ENCODE results near the gene EXD1. TPM values are rescaled to one million over a fixed set of nuclear protein-coding genes. Genes with fewer than 3 reads are reported as not detected.
"Not testable (repeated sequence)": the region's sequence is repeated elsewhere in the genome, so short reads cannot be mapped to it uniquely, and the experiment has no call there.

EXD1 gene
- total RNA-seq, 1 experiment from 2014 or later: 0.37 TPM

- TF ChIP-seq, protein P1, sequence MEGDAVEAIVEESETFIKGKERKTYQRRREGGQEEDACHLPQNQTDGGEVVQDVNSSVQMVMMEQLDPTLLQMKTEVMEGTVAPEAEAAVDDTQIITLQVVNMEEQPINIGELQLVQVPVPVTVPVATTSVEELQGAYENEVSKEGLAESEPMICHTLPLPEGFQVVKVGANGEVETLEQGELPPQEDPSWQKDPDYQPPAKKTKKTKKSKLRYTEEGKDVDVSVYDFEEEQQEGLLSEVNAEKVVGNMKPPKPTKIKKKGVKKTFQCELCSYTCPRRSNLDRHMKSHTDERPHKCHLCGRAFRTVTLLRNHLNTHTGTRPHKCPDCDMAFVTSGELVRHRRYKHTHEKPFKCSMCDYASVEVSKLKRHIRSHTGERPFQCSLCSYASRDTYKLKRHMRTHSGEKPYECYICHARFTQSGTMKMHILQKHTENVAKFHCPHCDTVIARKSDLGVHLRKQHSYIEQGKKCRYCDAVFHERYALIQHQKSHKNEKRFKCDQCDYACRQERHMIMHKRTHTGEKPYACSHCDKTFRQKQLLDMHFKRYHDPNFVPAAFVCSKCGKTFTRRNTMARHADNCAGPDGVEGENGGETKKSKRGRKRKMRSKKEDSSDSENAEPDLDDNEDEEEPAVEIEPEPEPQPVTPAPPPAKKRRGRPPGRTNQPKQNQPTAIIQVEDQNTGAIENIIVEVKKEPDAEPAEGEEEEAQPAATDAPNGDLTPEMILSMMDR (IDR thresholded peaks at IDR 0.05; ENCODE audit: unreplicated experiment): no peak
- no TSS peak for BruUV-seq (replicated peaks)
- no peaks in the 10 kb centered on the region for H3K27me3 Mint-ChIP-seq (ENCODE audit: insufficient read depth, unreplicated experiment)
- H3K36me3 Mint-ChIP-seq (ENCODE audit: insufficient read depth, unreplicated experiment): no peaks in the 10 kb centered on the region
- no peak overlapping the region for H3K27ac Mint-ChIP-seq (ENCODE audit: low read depth, unreplicated experiment)
- ChIA-PET POLR2A (no interaction called here), CTCF (no interaction called here)
- intact Hi-C loops (cut with micrococcal nuclease): no loop called here
- DNase-seq (ENCODE audit: unreplicated experiment): no peak
- no peak overlapping the region for H3K4me3 Mint-ChIP-seq (ENCODE audit: unreplicated experiment)
- H3K4me1 Mint-ChIP-seq (ENCODE audit: insufficient read depth, unreplicated experiment): no peaks in the 10 kb centered on the region
- no peaks in the 10 kb centered on the region for H3K9me3 Mint-ChIP-seq (ENCODE audit: unreplicated experiment)
Measured at GRCh38 chr15:41151451-41152005, 79.0 kb downstream of the EXD1 start.

- no peaks in the 10 kb centered on the region for H3K4me1 Mint-ChIP-seq (ENCODE audit: insufficient read depth, unreplicated experiment)
- no peak overlapping the region for H3K4me3 Mint-ChIP-seq (ENCODE audit: unreplicated experiment)
- ChIA-PET CTCF (no interaction called here), POLR2A (no interaction called here)
- H3K27ac Mint-ChIP-seq (ENCODE audit: low read depth, unreplicated experiment): no peak overlapping the region
- TF ChIP-seq, protein P1 (IDR thresholded peaks at IDR 0.05; ENCODE audit: unreplicated experiment): no peak
- BruUV-seq (replicated peaks): no TSS peak
- H3K36me3 Mint-ChIP-seq (ENCODE audit: insufficient read depth, unreplicated experiment): no peaks in the 10 kb centered on the region
- DNase-seq (ENCODE audit: unreplicated experiment): no peak
- no peaks in the 10 kb centered on the region for H3K27me3 Mint-ChIP-seq (ENCODE audit: insufficient read depth, unreplicated experiment)
- H3K9me3 Mint-ChIP-seq (ENCODE audit: unreplicated experiment): no peaks in the 10 kb centered on the region
- intact Hi-C loops (cut with micrococcal nuclease): no loop called here
Measured at GRCh38 chr15:41150279-41150678, 80.3 kb downstream of the EXD1 start.

DNA sequence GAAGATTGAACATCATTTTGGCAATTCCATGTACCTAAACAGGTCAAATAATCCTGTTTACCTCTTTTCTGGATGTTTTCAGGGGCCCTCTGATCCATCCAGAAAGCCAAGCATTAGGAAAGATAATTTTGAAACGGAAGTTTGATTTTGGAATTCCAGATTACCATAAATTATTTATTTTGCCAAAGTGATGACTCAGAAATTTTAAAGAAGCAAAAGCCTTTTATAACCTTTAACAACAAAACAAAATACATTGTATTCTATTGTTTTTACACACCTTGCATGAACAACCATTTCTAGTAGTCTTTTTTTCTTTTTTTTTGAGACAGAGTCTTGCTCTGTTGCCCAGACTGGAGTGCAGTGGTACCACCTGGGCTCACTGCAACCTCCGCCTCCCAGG, 82.5 kb downstream of the EXD1 start:
- TF ChIP-seq, protein P1 (IDR thresholded peaks at IDR 0.05; ENCODE audit: unreplicated experiment): no peak
- no peaks in the 10 kb centered on the region for H3K9me3 Mint-ChIP-seq (ENCODE audit: unreplicated experiment)
- CTCF ChIA-PET: no interaction called here
- BruUV-seq (replicated peaks): no TSS peak
- POLR2A ChIA-PET: interaction anchor here (0.6 kb wide), 1 partner anchor 8 kb away, joined by 3 read pairs; no protein-coding TSS in a partner anchor
- H3K4me1 Mint-ChIP-seq (ENCODE audit: insufficient read depth, unreplicated experiment): no peaks in the 10 kb centered on the region
- H3K27ac Mint-ChIP-seq (ENCODE audit: low read depth, unreplicated experiment): no peak overlapping the region
- H3K27me3 Mint-ChIP-seq (ENCODE audit: insufficient read depth, unreplicated experiment): no peaks in the 10 kb centered on the region
- no peak for DNase-seq (ENCODE audit: unreplicated experiment)
- no peak overlapping the region for H3K4me3 Mint-ChIP-seq (ENCODE audit: unreplicated experiment)
- intact Hi-C loops (cut with micrococcal nuclease): no loop called here
- H3K36me3 Mint-ChIP-seq (ENCODE audit: insufficient read depth, unreplicated experiment): no peaks in the 10 kb centered on the region

DNA sequence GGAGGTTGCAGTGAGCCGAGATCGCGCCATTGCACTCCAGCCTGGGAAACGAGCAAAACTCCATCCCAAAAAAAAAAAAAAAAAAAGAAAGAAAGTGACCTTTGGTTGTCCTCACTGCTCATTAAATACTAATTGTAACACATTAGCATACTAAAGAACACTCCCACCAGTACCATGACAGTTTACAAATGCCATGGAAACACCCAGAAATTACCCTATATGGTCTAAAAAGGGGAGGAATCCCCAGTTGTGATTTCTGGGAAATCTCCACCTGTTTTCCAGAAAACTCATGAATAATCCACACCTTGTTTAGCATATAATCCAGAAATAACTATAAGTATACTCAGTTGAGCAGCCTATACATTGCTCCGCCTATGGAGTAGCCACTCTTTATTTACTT, 90.9 kb downstream of the EXD1 start:
- ChIA-PET CTCF (interaction anchor here (1.9 kb wide), 1 partner anchor 46 kb away, joined by 4 read pairs; no protein-coding TSS in a partner anchor), POLR2A (no interaction called here)
- no peaks in the 10 kb centered on the region for H3K4me1 Mint-ChIP-seq (ENCODE audit: insufficient read depth, unreplicated experiment)
- DNase-seq (ENCODE audit: unreplicated experiment): no peak
- no peak overlapping the region for H3K27ac Mint-ChIP-seq (ENCODE audit: low read depth, unreplicated experiment)
- TF ChIP-seq, protein P1 (IDR thresholded peaks at IDR 0.05; ENCODE audit: unreplicated experiment): no peak
- H3K9me3 Mint-ChIP-seq (ENCODE audit: unreplicated experiment): no peaks in the 10 kb centered on the region
- no TSS peak for BruUV-seq (replicated peaks)
- no peaks in the 10 kb centered on the region for H3K27me3 Mint-ChIP-seq (ENCODE audit: insufficient read depth, unreplicated experiment)
- no peak overlapping the region for H3K4me3 Mint-ChIP-seq (ENCODE audit: unreplicated experiment)
- intact Hi-C loops (cut with micrococcal nuclease): no loop called here
- no peaks in the 10 kb centered on the region for H3K36me3 Mint-ChIP-seq (ENCODE audit: insufficient read depth, unreplicated experiment)

DNA sequence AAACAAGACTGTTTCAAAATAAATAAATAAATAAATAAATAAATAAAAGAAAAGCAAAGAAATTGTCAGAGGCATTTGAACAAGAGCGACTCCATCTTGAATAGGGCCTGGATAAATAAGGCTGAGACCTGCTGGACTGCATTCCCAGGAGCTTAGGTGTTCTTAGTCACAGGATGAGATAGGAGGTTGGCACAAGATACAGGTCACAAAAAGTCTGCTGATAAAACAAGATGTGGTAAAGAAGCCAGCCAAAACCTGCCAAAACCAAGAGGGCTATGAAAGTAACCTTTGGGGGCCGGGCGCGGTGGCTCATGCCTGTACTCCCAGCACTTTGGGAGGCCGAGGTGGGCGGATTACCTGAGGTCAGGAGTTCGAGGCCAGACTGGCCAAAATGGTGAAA, 91.4 kb downstream of the EXD1 start:
- DNase-seq (ENCODE audit: unreplicated experiment); H3K4me3 Mint-ChIP-seq (ENCODE audit: unreplicated experiment); H3K36me3 Mint-ChIP-seq (ENCODE audit: insufficient read depth, unreplicated experiment); H3K27me3 Mint-ChIP-seq (ENCODE audit: insufficient read depth, unreplicated experiment); intact Hi-C loops (cut with micrococcal nuclease); CTCF ChIA-PET; BruUV-seq (replicated peaks); H3K4me1 Mint-ChIP-seq (ENCODE audit: insufficient read depth, unreplicated experiment); H3K27ac Mint-ChIP-seq (ENCODE audit: low read depth, unreplicated experiment); H3K9me3 Mint-ChIP-seq (ENCODE audit: unreplicated experiment); POLR2A ChIA-PET: not testable (repeated sequence)

- H3K4me1 Mint-ChIP-seq (ENCODE audit: insufficient read depth, unreplicated experiment); H3K27ac Mint-ChIP-seq (ENCODE audit: low read depth, unreplicated experiment); CTCF ChIA-PET; H3K4me3 Mint-ChIP-seq (ENCODE audit: unreplicated experiment); H3K9me3 Mint-ChIP-seq (ENCODE audit: unreplicated experiment); intact Hi-C loops (cut with micrococcal nuclease); BruUV-seq (replicated peaks); H3K36me3 Mint-ChIP-seq (ENCODE audit: insufficient read depth, unreplicated experiment): not testable (repeated sequence)
- DNase-seq (ENCODE audit: unreplicated experiment): peak; percentile 21
- H3K27me3 Mint-ChIP-seq (ENCODE audit: insufficient read depth, unreplicated experiment): peaks cover 11% of the 10 kb centered on the region
- POLR2A ChIA-PET: interaction anchor here (0.6 to 1.6 kb wide), 3 partner anchors 19 to 194 kb away, joined by 3 read pairs; partner anchors contain the start of gene INO80
Measured at GRCh38 chr15:41135580-41135979, 95.0 kb downstream of the EXD1 start.
